ENCODE data around the gene RND2. TPM values are rescaled to one million over a fixed set of nuclear protein-coding genes. Genes with fewer than 3 reads are reported as not detected.

The RND2 gene
- total RNA-seq, 1 experiment from 2014 or later, result 0.40 TPM

- H3K27ac Mint-ChIP-seq (ENCODE audit: unreplicated experiment), result no peak overlapping the region
- no peak for DNase-seq
- H3K4me3 Mint-ChIP-seq (ENCODE audit: low read depth, unreplicated experiment), result no peak overlapping the region
- no peak for TF ChIP-seq CTCF (IDR thresholded peaks at IDR 0.05; ENCODE audit: unreplicated experiment)
- no TSS peak for BruUV-seq (replicated peaks)
- intact Hi-C loops (cut with micrococcal nuclease; ENCODE audit: unreplicated experiment), result no loop called here
- no peaks in the 10 kb centered on the region for H3K4me1 Mint-ChIP-seq (ENCODE audit: low read depth, unreplicated experiment)
- no peaks in the 10 kb centered on the region for H3K9me3 Mint-ChIP-seq (ENCODE audit: low read depth, unreplicated experiment)
- CTCF ChIA-PET, result interaction anchor here (0.5 to 0.6 kb wide), 2 partner anchors 13 to 322 kb away, joined by 3 read pairs; no protein-coding TSS in a partner anchor
- no peaks in the 10 kb centered on the region for H3K27me3 Mint-ChIP-seq (ENCODE audit: unreplicated experiment)
- H3K36me3 Mint-ChIP-seq (ENCODE audit: insufficient read depth, unreplicated experiment), result peaks cover 24% of the 10 kb centered on the region
Observed at GRCh38 chr17:43070872-43071271, 45.8 kb downstream of the RND2 start.

GRCh38 chr17:43074869-43075268 is 49.8 kb downstream of the RND2 start:
- CTCF ChIA-PET, result no interaction called here
- Mint-ChIP-seq H3K27ac (ENCODE audit: unreplicated experiment) (no peak overlapping the region), H3K4me3 (ENCODE audit: low read depth, unreplicated experiment) (no peak overlapping the region), H3K27me3 (ENCODE audit: unreplicated experiment) (no peaks in the 10 kb centered on the region), H3K36me3 (ENCODE audit: insufficient read depth, unreplicated experiment) (peaks cover 10% of the 10 kb centered on the region), H3K9me3 (ENCODE audit: low read depth, unreplicated experiment) (no peaks in the 10 kb centered on the region), H3K4me1 (ENCODE audit: low read depth, unreplicated experiment) (no peaks in the 10 kb centered on the region)
- no peak for TF ChIP-seq CTCF (IDR thresholded peaks at IDR 0.05; ENCODE audit: unreplicated experiment)
- DNase-seq, result no peak
- BruUV-seq (replicated peaks), result no TSS peak
- intact Hi-C loops (cut with micrococcal nuclease; ENCODE audit: unreplicated experiment), result no loop called here

GRCh38 chr17:43079641-43080302 is 54.7 kb downstream of the RND2 start:
- H3K4me3 Mint-ChIP-seq (ENCODE audit: low read depth, unreplicated experiment), result no peak overlapping the region
- BruUV-seq (replicated peaks), result no TSS peak
- H3K27me3 Mint-ChIP-seq (ENCODE audit: unreplicated experiment), result no peaks in the 10 kb centered on the region
- H3K4me1 Mint-ChIP-seq (ENCODE audit: low read depth, unreplicated experiment), result peaks cover 3% of the 10 kb centered on the region
- DNase-seq, result no peak
- no peaks in the 10 kb centered on the region for H3K9me3 Mint-ChIP-seq (ENCODE audit: low read depth, unreplicated experiment)
- no peak overlapping the region for H3K27ac Mint-ChIP-seq (ENCODE audit: unreplicated experiment)
- TF ChIP-seq CTCF (IDR thresholded peaks at IDR 0.05; ENCODE audit: unreplicated experiment), result no peak
- intact Hi-C loops (cut with micrococcal nuclease; ENCODE audit: unreplicated experiment), result loop anchor here (5.0 kb wide), 1 partner anchor 38 kb away; no protein-coding TSS in a partner anchor
- CTCF ChIA-PET, result interaction anchor here (0.6 kb wide), 1 partner anchor 23 kb away, joined by 3 read pairs; no protein-coding TSS in a partner anchor
- peaks cover 14% of the 10 kb centered on the region for H3K36me3 Mint-ChIP-seq (ENCODE audit: insufficient read depth, unreplicated experiment)

Other genes starting within 250 kb of the RND2 start
- 0.33 and 0.73 TPM in 2 replicates for gene WNK4, start 244.6 kb upstream of the RND2 start, total RNA-seq (2022)
- gene COA3, start 226.5 kb upstream of the RND2 start, total RNA-seq (2022), result 98.8 and 99.9 TPM in 2 replicates
- 0.54 TPM in 1 of 2 replicates, not detected in the other for gene CNTD1, start 226.4 kb upstream of the RND2 start, total RNA-seq (2022)
- gene BECN1, start 200.9 kb upstream of the RND2 start, total RNA-seq (2022), result 141 and 144 TPM in 2 replicates
- gene PSME3, start 191.8 kb upstream of the RND2 start, total RNA-seq (2022), result 238 and 265 TPM in 2 replicates
- 10.5 and 14.4 TPM in 2 replicates for gene AOC2, start 180.7 kb upstream of the RND2 start, total RNA-seq (2022)
- gene AOC3, start 174.0 kb upstream of the RND2 start, total RNA-seq (2022), result 3.5 and 7.4 TPM in 2 replicates
- gene G6PC1, start 124.4 kb upstream of the RND2 start, total RNA-seq (2022), result not detected in 2 replicates
- 93.7 and 96.6 TPM in 2 replicates for gene AARSD1, start 60.8 kb upstream of the RND2 start, total RNA-seq (2022)
- 2.0 and 2.1 TPM in 2 replicates for gene PTGES3L, start 45.2 kb upstream of the RND2 start, total RNA-seq (2022)
- 32.8 and 35.4 TPM in 2 replicates for gene RUNDC1, start 44.7 kb upstream of the RND2 start, total RNA-seq (2022)
- gene RPL27, start 26.8 kb upstream of the RND2 start, total RNA-seq (2022), result 1,193 and 1,292 TPM in 2 replicates
- gene IFI35, start 18.4 kb upstream of the RND2 start, total RNA-seq (2022), result 98.6 and 195 TPM in 2 replicates
- gene VAT1, start 2.8 kb upstream of the RND2 start, total RNA-seq (2022), result 149 and 156 TPM in 2 replicates
- 62.7 and 67.1 TPM in 2 replicates for gene BRCA1, start 100.1 kb downstream of the RND2 start, total RNA-seq (2022)
- gene NBR1, start 146.0 kb downstream of the RND2 start, total RNA-seq (2022), result 89.0 and 101 TPM in 2 replicates
- gene TMEM106A, start 186.6 kb downstream of the RND2 start, total RNA-seq (2022), result 3.4 and 5.2 TPM in 2 replicates
- gene CCDC200, start 203.4 kb downstream of the RND2 start, total RNA-seq (2022), result not detected in 2 replicates
- 5,045 and 5,662 TPM in 2 replicates for gene RNU2-1, start 208.7 kb downstream of the RND2 start, total RNA-seq (2022)